ENCODE measurements around the gene IL6ST. TPM values are rescaled to one million over a fixed set of nuclear protein-coding genes. Genes with fewer than 3 reads are reported as not detected.
"Not testable (repeated sequence)": the region's sequence is repeated elsewhere in the genome, so short reads cannot be mapped to it uniquely, and the experiment has no call there.

The IL6ST gene
- polyA plus RNA-seq, 1 experiment = 167 TPM

GRCh38 chr5:55989860-55990259, 4.9 kb downstream of the IL6ST start:
- POLR2A ChIA-PET = interaction anchor here (0.6 kb wide), 1 partner anchor 269 kb away, joined by 7 read pairs; no protein-coding TSS in a partner anchor
- Histone ChIP-seq H3K4me3 (ENCODE audit: low read depth, low read length) (0 out of 2 replicates have a peak overlapping the region, but pooled peaks have one; percentile 7), H3K27me3 (ENCODE audit: control insufficient read depth, insufficient read depth, low read length) (no peaks in the 10 kb centered on the region), H3K36me3 (ENCODE audit: control insufficient read depth, insufficient read depth, low read length) (no peaks in the 10 kb centered on the region)
- DNase-seq (ENCODE audit: low read depth) = no peak
- TF ChIP-seq CTCF (IDR thresholded peaks at IDR 0.05; ENCODE audit: insufficient read depth, low read depth, low read length) = no peak
- CTCF ChIA-PET = no interaction called here

GRCh38 chr5:55988979-55989638, 5.7 kb downstream of the IL6ST start:
- Histone ChIP-seq H3K27me3 (ENCODE audit: control insufficient read depth, insufficient read depth, low read length) (no peaks in the 10 kb centered on the region), H3K4me3 (ENCODE audit: low read depth, low read length) (no peak overlapping the region), H3K36me3 (ENCODE audit: control insufficient read depth, insufficient read depth, low read length) (no peaks in the 10 kb centered on the region)
- DNase-seq (ENCODE audit: low read depth) = no peak
- POLR2A ChIA-PET = interaction anchor here (0.6 to 0.7 kb wide), 2 partner anchors 35 to 270 kb away, joined by 4 to 7 read pairs; no protein-coding TSS in a partner anchor
- no peak for TF ChIP-seq CTCF (IDR thresholded peaks at IDR 0.05; ENCODE audit: insufficient read depth, low read depth, low read length)
- CTCF ChIA-PET = no interaction called here

GRCh38 chr5:55988428-55988827, 6.3 kb downstream of the IL6ST start:
- H3K27me3 ChIP-seq (ENCODE audit: control insufficient read depth, insufficient read depth, low read length); H3K4me3 ChIP-seq (ENCODE audit: low read depth, low read length); DNase-seq (ENCODE audit: low read depth); POLR2A ChIA-PET; H3K36me3 ChIP-seq (ENCODE audit: control insufficient read depth, insufficient read depth, low read length); CTCF ChIA-PET: not testable (repeated sequence)

GRCh38 chr5:55986931-55987330, 7.8 kb downstream of the IL6ST start:
- DNase-seq (ENCODE audit: low read depth) = no peak
- TF ChIP-seq CTCF (IDR thresholded peaks at IDR 0.05; ENCODE audit: insufficient read depth, low read depth, low read length) = no peak
- ChIA-PET CTCF (interaction anchor here (1.0 to 1.5 kb wide), 3 partner anchors 11 to 213 kb away, joined by 3 to 4 read pairs (median 3); no protein-coding TSS in a partner anchor), POLR2A (no interaction called here)
- Histone ChIP-seq H3K4me3 (ENCODE audit: low read depth, low read length) (no peak overlapping the region), H3K27me3 (ENCODE audit: control insufficient read depth, insufficient read depth, low read length) (no peaks in the 10 kb centered on the region), H3K36me3 (ENCODE audit: control insufficient read depth, insufficient read depth, low read length) (no peaks in the 10 kb centered on the region)

GRCh38 chr5:55985181-55985580, 9.6 kb downstream of the IL6ST start:
- H3K27me3 ChIP-seq (ENCODE audit: control insufficient read depth, insufficient read depth, low read length) = no peaks in the 10 kb centered on the region
- ChIA-PET CTCF (no interaction called here), POLR2A (no interaction called here)
- TF ChIP-seq CTCF (IDR thresholded peaks at IDR 0.05; ENCODE audit: insufficient read depth, low read depth, low read length) = no peak
- H3K4me3 ChIP-seq (ENCODE audit: low read depth, low read length) = no peak overlapping the region
- peaks cover 2% of the 10 kb centered on the region for H3K36me3 ChIP-seq (ENCODE audit: control insufficient read depth, insufficient read depth, low read length)
- DNase-seq (ENCODE audit: low read depth) = no peak

GRCh38 chr5:55983986-55984385, 10.8 kb downstream of the IL6ST start:
- no peaks in the 10 kb centered on the region for H3K27me3 ChIP-seq (ENCODE audit: control insufficient read depth, insufficient read depth, low read length)
- no peak for TF ChIP-seq CTCF (IDR thresholded peaks at IDR 0.05; ENCODE audit: insufficient read depth, low read depth, low read length)
- no peak for DNase-seq (ENCODE audit: low read depth)
- no peak overlapping the region for H3K4me3 ChIP-seq (ENCODE audit: low read depth, low read length)
- H3K36me3 ChIP-seq (ENCODE audit: control insufficient read depth, insufficient read depth, low read length) = peaks cover 2% of the 10 kb centered on the region
- POLR2A ChIA-PET = no interaction called here
- CTCF ChIA-PET = no interaction called here

Measured in BJ (cell line).